Tibial artery (tissue), 4 donors: Measurements from ENCODE around the gene KLF1.

Experiments used
- DNase-seq, 2 donors: peaks; one replicate each; pipeline ENCODE4 v3.0.0-alpha.2; 2019
- H3K27ac ChIP-seq, 2 donors: fragments of 200-600 bp; sonication (generic) in 1 of 2; 1 replicate in 1 of 2; 2 replicates in 1 of 2; pipeline ENCODE4 v1.5.1; 2018 to 2019; ENCODE audit warnings: mild to moderate bottlenecking in 1 of 2
- H3K27me3 ChIP-seq, 2 donors: fragments of 200-600 bp; sonication (generic) in 1 of 2; one replicate each; pipeline versions ENCODE4 v1.5.1 to v1.6.0; 2016 to 2019
- H3K36me3 ChIP-seq, 3 donors: fragments of 200-600 bp; sonication (generic) in 2 of 3; one replicate each; pipeline ENCODE4 v1.5.1; 2016 to 2019; ENCODE audit warnings: mild to moderate bottlenecking in 2 of 3
- H3K4me1 ChIP-seq, 4 donors: fragments of 200-600 bp; sonication (generic) in 2 of 4; 1 replicate in 3 of 4; 2 replicates in 1 of 4; pipeline ENCODE4 v1.5.1; 2016 to 2019
- H3K4me3 ChIP-seq, 2 donors: fragments of 200-600 bp; sonication (generic) in 1 of 2; 1 replicate in 1 of 2; 2 replicates in 1 of 2; pipeline ENCODE4 v1.5.1; 2018 to 2019; ENCODE audit warnings: mild to moderate bottlenecking in 2 of 2
- H3K9me3 ChIP-seq, 3 donors: fragments of 200-600 bp; sonication (generic) in 1 of 3; one replicate each; pipeline ENCODE4 v1.5.1; 2016 to 2019
- intact Hi-C: fragments of 100-400 bp; cut with DNase I; formaldehyde crosslinking; loops from one replicate; pipeline ENCODE4 v1.15.0; 2023; ENCODE audit warnings: low total_unique reads
- TF ChIP-seq, protein P1 (sequence below), 2 experiments: fragments of 200-600 bp in 1 of 2; fragments of 450-650 bp in 1 of 2; IDR thresholded peaks; one replicate each; pipeline ENCODE4 v1.5.1; 2017 to 2019; ENCODE audit warnings: antibody characterized with exemption in 2 of 2, mild to moderate bottlenecking in 1 of 2, moderate library complexity in 1 of 2

KLF1 gene

DNA sequence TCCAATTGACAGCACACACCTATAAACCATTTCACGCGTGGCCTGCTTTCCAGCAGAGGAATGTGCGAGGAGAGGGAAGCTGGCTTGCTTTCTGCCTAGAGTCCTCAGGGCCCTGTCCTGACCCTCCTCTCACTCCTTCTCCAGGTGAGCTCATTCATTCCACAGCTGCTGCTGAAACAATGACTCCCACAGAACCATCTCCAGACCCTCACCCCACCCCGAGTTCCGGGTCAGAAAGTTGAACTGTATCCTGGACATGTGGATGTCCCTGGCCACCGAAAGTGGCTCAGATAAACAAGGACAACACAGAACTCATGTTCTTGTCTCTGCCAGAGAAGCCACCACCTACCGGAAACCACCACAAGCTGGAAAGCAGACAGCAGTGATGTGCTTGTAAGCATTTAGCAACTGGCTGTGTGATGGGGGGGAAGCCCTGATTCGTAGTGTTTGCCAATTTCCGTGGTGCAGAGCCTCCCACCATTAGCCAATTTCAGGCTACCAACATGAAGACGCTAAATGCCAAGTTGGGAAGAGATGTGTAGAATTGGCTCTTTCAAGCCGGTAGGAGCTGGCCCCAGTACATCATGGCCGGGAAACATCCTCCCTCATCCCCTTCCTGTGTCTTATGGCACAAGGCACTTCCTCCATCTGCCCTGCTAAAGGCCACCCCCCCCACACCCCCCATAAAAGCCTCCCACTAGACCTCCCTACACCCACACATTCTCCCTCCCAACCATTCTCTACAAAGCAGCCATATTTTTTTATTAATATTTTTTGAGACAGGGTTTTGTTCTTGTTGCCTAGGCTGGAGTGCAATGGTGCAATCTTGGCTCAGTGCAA, 27.1 kb upstream of the KLF1 start:
- TF ChIP-seq, protein P1, sequence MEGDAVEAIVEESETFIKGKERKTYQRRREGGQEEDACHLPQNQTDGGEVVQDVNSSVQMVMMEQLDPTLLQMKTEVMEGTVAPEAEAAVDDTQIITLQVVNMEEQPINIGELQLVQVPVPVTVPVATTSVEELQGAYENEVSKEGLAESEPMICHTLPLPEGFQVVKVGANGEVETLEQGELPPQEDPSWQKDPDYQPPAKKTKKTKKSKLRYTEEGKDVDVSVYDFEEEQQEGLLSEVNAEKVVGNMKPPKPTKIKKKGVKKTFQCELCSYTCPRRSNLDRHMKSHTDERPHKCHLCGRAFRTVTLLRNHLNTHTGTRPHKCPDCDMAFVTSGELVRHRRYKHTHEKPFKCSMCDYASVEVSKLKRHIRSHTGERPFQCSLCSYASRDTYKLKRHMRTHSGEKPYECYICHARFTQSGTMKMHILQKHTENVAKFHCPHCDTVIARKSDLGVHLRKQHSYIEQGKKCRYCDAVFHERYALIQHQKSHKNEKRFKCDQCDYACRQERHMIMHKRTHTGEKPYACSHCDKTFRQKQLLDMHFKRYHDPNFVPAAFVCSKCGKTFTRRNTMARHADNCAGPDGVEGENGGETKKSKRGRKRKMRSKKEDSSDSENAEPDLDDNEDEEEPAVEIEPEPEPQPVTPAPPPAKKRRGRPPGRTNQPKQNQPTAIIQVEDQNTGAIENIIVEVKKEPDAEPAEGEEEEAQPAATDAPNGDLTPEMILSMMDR (IDR thresholded peaks at IDR 0.05) = no peak
- Histone ChIP-seq H3K27ac (peak overlapping the region; percentile 73 to 76), H3K27me3 (no peaks in the 10 kb centered on the region), H3K4me3 (no peak overlapping the region), H3K9me3 (no peaks in the 10 kb centered on the region), H3K4me1 (peaks cover 0 to 24% (median 15%) of the 10 kb centered on the region in 4 donors), H3K36me3 (no peaks in the 10 kb centered on the region)
- intact Hi-C loops = no loop called here
- peak in 1 of 2 donors; percentile 29 for DNase-seq

DNA sequence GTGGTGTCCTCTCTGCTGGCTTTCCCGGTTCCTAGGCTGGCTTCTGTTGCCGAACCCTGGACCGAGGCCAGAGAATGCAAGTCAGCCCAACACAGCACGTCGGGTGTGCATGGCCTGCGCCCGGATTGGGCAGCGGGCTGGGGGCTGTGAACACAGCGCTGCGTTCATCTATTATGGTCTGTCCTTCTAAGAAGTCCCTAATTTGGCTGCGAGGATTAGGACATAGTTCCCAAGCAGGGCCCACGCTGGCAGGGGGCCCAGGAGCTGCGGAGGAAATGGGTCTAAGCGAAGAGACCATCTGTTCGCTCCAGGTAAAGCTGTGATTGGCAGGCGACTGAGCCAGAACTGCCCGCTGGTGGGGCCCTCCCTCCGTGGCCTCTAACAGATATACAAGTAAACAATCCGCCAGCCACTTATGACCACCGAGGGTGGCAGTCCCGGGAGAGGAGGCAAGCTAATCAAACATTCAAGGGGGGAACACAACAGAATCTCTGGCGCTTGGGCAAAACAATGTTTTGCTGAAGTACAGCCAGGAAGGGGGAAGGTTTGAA, 26.1 kb upstream of the KLF1 start:
- Histone ChIP-seq H3K27ac (peak overlapping the region; percentile 73 to 76), H3K4me1 (peaks cover 0 to 18% (median 12%) of the 10 kb centered on the region in 4 donors), H3K9me3 (no peaks in the 10 kb centered on the region), H3K36me3 (no peaks in the 10 kb centered on the region), H3K27me3 (no peaks in the 10 kb centered on the region), H3K4me3 (peak overlapping the region; percentile 11 to 26)
- TF ChIP-seq, protein P1 (IDR thresholded peaks at IDR 0.05) = no peak
- peak; percentile 65 to 93 for DNase-seq
- intact Hi-C loops = no loop called here

DNA sequence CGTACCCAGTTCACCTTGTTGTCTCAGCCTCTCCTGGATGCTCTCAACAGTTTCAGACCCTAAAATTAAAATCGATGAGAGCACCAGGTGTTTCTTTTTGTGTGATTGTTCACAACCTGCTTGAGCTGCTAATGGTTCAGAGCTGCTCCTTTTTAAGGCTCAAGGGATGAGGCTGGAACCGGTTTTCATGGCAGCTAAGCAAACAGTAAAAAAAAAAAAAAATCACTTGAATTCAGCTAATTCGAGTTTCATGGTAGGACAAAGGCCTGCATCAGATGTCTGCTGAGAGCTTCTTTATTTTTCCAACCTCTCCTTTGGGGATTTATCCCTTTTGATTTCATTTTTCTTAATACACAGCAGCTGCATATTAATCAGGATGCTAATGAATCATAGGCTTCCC, 25.6 kb upstream of the KLF1 start:
- Histone ChIP-seq H3K4me3 (peak overlapping the region; percentile 11 to 26), H3K4me1 (peaks cover 0 to 18% (median 12%) of the 10 kb centered on the region in 4 donors), H3K9me3 (no peaks in the 10 kb centered on the region), H3K27ac (peak overlapping the region; percentile 73 to 76), H3K27me3 (no peaks in the 10 kb centered on the region), H3K36me3 (no peaks in the 10 kb centered on the region)
- intact Hi-C loops = no loop called here
- DNase-seq = no peak
- TF ChIP-seq, protein P1 (IDR thresholded peaks at IDR 0.05) = no peak

DNA sequence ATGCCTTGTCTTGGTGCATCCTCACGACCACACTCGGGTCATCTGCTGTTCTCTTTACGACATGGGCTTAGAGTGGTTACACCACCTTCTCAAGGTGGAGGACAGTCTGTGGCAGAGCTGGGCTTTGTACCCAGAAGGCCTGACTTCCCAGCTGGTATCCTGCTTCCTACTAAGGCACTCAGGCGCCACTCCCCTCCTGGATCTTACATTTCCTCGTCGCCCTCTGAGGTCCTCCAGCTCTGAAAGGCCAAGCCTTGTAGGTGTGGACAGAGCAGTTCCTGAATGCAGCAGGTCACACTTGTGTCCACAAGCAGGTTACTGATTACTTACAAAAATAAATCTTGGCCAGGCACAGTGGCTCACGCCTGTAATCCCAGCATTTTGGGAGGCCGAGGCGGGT, 20.2 kb upstream of the KLF1 start:
- no peaks in the 10 kb centered on the region for H3K36me3 ChIP-seq
- H3K9me3 ChIP-seq = no peaks in the 10 kb centered on the region
- intact Hi-C loops = no loop called here
- no peak overlapping the region for H3K4me3 ChIP-seq
- peaks cover 0 to 3% (median 1%) of the 10 kb centered on the region in 4 donors for H3K4me1 ChIP-seq
- H3K27me3 ChIP-seq = no peaks in the 10 kb centered on the region
- DNase-seq = no peak
- TF ChIP-seq, protein P1 (IDR thresholded peaks at IDR 0.05) = no peak
- no peak overlapping the region for H3K27ac ChIP-seq

DNA sequence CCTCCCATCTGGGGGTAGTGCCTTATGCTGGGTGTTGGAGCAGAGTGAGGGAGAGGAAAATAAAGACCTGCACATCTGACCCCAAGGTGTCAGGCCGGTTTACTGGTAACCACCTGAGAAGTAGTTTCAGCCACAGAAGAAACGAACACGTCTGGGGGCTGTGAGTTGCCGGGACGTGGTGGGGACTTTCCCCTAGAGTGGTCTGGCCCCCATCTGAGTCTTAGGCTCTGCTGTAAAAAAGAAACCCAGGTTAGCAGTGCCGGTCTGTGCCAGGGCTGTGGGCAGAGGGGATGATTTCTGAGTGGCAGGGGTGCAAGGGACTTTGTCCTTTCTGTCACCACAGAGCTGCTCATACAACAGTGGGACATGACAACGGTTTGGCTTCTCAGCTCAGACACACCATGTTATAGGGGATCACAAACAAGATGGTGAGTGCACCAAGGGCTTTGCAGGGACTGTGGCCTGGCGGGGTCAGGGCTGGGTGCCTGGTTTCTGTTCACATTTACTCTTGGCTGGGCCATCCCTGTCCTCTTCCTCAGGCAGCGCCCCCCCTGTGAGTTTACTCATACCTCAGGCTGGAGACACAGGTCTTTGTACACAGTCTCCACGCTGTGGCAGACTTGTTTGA, 13.0 kb upstream of the KLF1 start:
- DNase-seq = no peak
- TF ChIP-seq, protein P1 (IDR thresholded peaks at IDR 0.05) = no peak
- Histone ChIP-seq H3K36me3 (peaks cover 20 to 52% (median 32%) of the 10 kb centered on the region in 3 donors), H3K27ac (no peak overlapping the region), H3K27me3 (no peaks in the 10 kb centered on the region), H3K9me3 (no peaks in the 10 kb centered on the region), H3K4me3 (no peak overlapping the region), H3K4me1 (no peaks in the 10 kb centered on the region)
- intact Hi-C loops = no loop called here
